Right atrium auricular region (tissue), 2 donors: ENCODE data around the gene AIFM2. TPM values are rescaled to one million over a fixed set of nuclear protein-coding genes. Genes with fewer than 3 reads are reported as not detected.
"Not testable (repeated sequence)": the region's sequence is repeated elsewhere in the genome, so short reads cannot be mapped to it uniquely, and the experiment has no call there.

Source experiments
- DNase-seq: peaks from one replicate; pipeline ENCODE4 v3.0.0-alpha.2; 2019; ENCODE audit warnings: low spot score
- H3K27ac ChIP-seq, 2 donors: fragments of 200-600 bp; sonication (generic); 1 replicate in 1 of 2; 2 replicates in 1 of 2; pipeline ENCODE4 v1.5.1; 2016 to 2019
- H3K27me3 ChIP-seq, 2 donors: fragments of 200-600 bp; sonication (generic); one replicate each; pipeline versions ENCODE4 v1.5.1 to v1.6.0; 2017 to 2019
- H3K36me3 ChIP-seq: fragments of 200-600 bp; sonication (generic); one replicate; pipeline ENCODE4 v1.5.1; 2016
- H3K4me1 ChIP-seq, 2 donors: fragments of 200-600 bp; sonication (generic); one replicate each; pipeline versions ENCODE4 v1.5.1 to v1.6.0; 2017 to 2019
- H3K4me3 ChIP-seq, 2 donors: fragments of 200-600 bp; sonication (generic); 1 replicate in 1 of 2; 2 replicates in 1 of 2; pipeline ENCODE4 v1.5.1; 2017 to 2019; ENCODE audit warnings: mild to moderate bottlenecking in 1 of 2, moderate library complexity in 1 of 2
- H3K9me3 ChIP-seq, 2 donors: fragments of 200-600 bp; sonication (generic); one replicate each; pipeline ENCODE4 v1.5.1; 2019
- total RNA-seq, 2 donors: library from RNA; depleted of rRNA; stranded (reverse); fragments of >200 nt; gene quantifications; one replicate each; pipeline ENCODE4 v1.1.0, GENCODE V29; 2016
- TF ChIP-seq, protein P1 (sequence below), 2 donors: fragments of 200-600 bp; sonication (generic); IDR thresholded peaks; one replicate each; pipeline ENCODE4 v1.5.1; 2019; ENCODE audit warnings: antibody characterized with exemption in 2 of 2

Gene AIFM2
- total RNA-seq, 2 donors from 2014 or later: 6.2 to 12.0 TPM

DNA sequence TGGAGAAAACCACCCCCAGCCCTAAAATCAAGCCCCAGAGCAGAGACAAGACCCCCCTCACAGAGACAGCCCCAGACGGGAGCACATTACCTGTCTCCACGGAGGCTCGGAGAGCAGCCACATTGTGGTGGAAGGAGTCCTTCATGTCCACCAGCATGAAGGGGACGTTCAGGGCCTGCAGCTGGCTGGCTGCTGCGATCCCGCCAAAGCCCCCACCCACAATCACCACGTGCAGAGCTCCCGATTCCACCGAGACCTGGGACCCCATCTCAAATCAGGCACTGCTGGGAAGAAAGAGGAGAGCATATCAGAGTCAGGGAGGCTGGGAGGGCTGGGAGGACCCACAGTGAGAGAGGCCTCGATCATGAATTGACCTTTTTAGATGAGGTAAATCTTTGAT lies 8.8 kb downstream of the AIFM2 start:
- Histone ChIP-seq H3K36me3 (peaks cover 17% of the 10 kb centered on the region), H3K27ac (no peak overlapping the region), H3K4me3 (no peak overlapping the region), H3K9me3 (no peaks in the 10 kb centered on the region), H3K27me3 (no peaks in the 10 kb centered on the region), H3K4me1 (no peaks in the 10 kb centered on the region)
- DNase-seq: no peak
- TF ChIP-seq, protein P1, sequence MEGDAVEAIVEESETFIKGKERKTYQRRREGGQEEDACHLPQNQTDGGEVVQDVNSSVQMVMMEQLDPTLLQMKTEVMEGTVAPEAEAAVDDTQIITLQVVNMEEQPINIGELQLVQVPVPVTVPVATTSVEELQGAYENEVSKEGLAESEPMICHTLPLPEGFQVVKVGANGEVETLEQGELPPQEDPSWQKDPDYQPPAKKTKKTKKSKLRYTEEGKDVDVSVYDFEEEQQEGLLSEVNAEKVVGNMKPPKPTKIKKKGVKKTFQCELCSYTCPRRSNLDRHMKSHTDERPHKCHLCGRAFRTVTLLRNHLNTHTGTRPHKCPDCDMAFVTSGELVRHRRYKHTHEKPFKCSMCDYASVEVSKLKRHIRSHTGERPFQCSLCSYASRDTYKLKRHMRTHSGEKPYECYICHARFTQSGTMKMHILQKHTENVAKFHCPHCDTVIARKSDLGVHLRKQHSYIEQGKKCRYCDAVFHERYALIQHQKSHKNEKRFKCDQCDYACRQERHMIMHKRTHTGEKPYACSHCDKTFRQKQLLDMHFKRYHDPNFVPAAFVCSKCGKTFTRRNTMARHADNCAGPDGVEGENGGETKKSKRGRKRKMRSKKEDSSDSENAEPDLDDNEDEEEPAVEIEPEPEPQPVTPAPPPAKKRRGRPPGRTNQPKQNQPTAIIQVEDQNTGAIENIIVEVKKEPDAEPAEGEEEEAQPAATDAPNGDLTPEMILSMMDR (IDR thresholded peaks at IDR 0.05): no peak

DNA sequence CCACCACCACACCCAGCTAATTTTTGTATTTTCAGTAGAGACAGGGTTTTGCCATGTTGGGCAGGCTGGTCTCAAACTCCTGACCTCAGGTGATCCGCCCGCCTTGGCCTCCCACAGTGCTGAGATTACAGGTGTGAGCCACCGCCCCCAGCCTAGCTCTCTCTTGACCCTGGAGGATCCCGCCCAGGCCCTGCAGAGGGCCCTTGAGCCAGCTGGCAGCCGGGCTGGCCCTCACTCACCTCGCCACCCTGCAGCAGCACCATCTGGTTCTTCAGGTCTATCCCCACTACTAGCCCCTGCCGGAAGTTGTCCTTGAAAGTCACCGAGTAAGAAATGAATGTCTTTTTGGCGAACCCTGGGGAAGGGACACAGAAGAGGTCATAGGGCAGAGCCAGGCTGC lies 9.5 kb downstream of the AIFM2 start:
- H3K9me3 ChIP-seq, H3K4me1 ChIP-seq, DNase-seq, H3K4me3 ChIP-seq, H3K27ac ChIP-seq, H3K27me3 ChIP-seq: not testable (repeated sequence)
- H3K36me3 ChIP-seq: peaks cover 24% of the 10 kb centered on the region

DNA sequence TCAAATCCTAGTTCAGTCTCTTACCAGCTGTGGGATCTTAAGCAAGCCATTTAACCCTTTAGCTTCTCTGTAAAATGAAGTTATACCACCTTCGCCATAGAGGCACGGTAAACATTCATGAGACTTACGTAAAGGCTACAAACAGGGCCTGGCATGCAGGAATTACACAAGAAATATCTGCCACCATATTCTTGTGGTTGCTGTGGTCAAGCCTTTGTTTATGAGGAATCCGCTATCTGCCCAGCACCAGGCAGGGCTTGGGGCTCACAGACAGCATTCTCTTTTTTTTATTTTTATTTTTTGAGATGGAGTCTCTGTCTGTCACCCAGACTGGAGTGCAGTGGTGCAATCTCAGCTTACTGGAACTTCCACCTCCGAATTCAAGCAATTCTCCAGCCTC lies 9.9 kb downstream of the AIFM2 start:
- no peaks in the 10 kb centered on the region for H3K4me1 ChIP-seq
- peaks cover 24% of the 10 kb centered on the region for H3K36me3 ChIP-seq
- no peak overlapping the region for H3K4me3 ChIP-seq
- no peak for DNase-seq
- H3K27ac ChIP-seq: no peak overlapping the region
- TF ChIP-seq, protein P1 (IDR thresholded peaks at IDR 0.05): no peak
- H3K27me3 ChIP-seq: no peaks in the 10 kb centered on the region
- H3K9me3 ChIP-seq: no peaks in the 10 kb centered on the region

DNA sequence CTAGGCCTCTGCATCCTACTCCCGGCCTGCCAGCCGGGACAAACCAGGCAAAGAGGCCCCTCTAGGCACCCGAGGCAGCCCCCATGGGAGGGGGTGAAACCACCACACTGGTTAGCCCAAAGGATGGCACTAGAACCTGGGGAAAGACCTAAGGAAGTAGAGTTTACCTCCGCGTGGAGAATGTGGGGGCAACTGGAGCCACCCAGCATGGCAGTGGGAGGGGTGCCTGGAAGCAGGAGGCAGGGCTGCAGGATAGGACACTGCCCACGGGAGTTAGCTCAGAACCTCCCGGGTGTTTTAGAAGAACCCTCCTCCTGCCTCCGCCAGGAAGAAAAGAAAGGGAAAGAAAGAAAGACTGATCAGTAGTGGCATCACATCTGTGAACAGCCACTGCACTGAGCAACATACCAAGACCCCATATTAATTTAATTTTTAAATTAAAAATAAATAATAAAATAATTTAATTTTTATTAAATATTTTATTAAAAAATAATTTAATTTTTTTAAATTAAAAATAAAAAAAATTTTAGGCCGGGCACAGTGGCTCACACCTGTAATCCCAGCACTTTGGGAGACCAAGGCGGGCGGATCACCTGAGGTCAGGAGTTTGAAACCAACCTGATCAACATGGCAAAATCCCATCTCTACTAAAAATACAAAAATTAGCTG lies 11.2 kb downstream of the AIFM2 start:
- no peaks in the 10 kb centered on the region for H3K27me3 ChIP-seq
- TF ChIP-seq, protein P1 (IDR thresholded peaks at IDR 0.05): no peak
- H3K36me3 ChIP-seq: peaks cover 24% of the 10 kb centered on the region
- H3K9me3 ChIP-seq: no peaks in the 10 kb centered on the region
- no peaks in the 10 kb centered on the region for H3K4me1 ChIP-seq
- DNase-seq: no peak
- no peak overlapping the region for H3K4me3 ChIP-seq
- no peak overlapping the region for H3K27ac ChIP-seq

DNA sequence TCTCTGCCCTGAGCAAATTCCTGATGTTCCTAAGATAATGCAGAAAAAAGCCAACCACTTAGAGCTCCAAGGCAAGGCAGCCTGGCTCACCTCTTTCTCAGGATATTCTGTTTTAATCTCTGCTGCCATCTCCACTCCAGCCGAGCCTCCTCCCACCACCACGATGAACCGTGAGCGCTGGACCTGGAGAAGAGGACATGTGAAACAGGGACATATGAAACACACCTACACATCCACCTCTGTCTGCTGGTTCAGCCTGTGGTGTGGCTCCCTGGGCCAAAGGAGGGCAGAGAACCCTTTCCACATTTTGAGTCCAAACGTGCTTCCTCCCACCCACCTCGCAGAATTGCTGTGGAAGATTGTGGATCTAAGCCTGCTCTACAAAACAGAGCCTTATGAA lies 12.2 kb downstream of the AIFM2 start:
- no peak overlapping the region for H3K4me3 ChIP-seq
- H3K4me1 ChIP-seq: no peaks in the 10 kb centered on the region
- H3K27ac ChIP-seq: no peak overlapping the region
- TF ChIP-seq, protein P1 (IDR thresholded peaks at IDR 0.05): no peak
- DNase-seq: no peak
- peaks cover 24% of the 10 kb centered on the region for H3K36me3 ChIP-seq
- no peaks in the 10 kb centered on the region for H3K9me3 ChIP-seq
- no peaks in the 10 kb centered on the region for H3K27me3 ChIP-seq

DNA sequence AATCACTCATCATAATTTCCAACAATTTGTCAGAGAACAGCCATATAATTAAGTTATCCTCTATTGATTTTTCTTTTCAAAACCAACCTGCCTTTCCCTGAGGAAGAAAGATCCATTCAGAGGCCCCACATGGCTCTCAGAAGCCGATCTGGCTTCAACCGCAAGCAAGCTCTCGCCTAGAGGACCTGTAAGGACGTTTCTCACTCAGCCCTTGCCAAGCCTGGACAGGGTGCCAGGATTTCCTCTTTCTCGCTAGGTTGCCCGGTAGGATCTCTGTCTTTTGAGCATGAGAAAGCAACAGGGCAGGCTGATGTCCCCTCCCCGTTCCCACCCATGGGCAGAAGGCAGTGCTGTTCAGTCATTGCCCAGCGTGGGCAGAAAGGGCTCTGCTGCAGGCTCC lies 13.0 kb downstream of the AIFM2 start:
- no peak overlapping the region for H3K4me3 ChIP-seq
- H3K9me3 ChIP-seq: no peaks in the 10 kb centered on the region
- no peaks in the 10 kb centered on the region for H3K4me1 ChIP-seq
- H3K27ac ChIP-seq: no peak overlapping the region
- no peak for DNase-seq
- H3K27me3 ChIP-seq: no peaks in the 10 kb centered on the region
- peaks cover 32% of the 10 kb centered on the region for H3K36me3 ChIP-seq
- TF ChIP-seq, protein P1 (IDR thresholded peaks at IDR 0.05): no peak
